HG03097 (cell line): Measurements from ENCODE around the gene SRGAP1.

Source experiments
- ATAC-seq: cut with Tn5 transposase; IDR thresholded peaks from one replicate; pipeline ENCODE4 v1.9.1; 2021; ENCODE audit not compliant: unreplicated experiment, low FRiP score

Gene SRGAP1

DNA sequence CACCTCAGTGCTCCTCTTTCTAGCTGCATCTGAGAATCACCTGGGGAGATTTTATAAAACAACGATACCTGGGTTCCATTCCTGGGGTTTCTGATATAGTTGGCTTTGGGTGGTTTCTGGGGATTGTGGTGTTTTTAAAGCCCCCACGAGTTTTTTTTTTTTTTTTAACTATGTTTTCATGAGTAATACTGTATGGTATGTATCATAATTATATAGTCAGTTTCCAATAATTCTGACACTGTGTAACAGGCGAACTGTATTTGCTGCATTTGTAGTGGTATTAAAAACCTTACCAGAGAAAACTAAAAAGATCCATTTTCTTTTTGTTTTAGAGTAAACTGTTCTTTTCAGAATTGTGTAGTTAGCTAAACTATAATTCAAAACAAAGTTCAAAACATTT, 84.9 kb downstream of the SRGAP1 start:
- no peak for ATAC-seq

DNA sequence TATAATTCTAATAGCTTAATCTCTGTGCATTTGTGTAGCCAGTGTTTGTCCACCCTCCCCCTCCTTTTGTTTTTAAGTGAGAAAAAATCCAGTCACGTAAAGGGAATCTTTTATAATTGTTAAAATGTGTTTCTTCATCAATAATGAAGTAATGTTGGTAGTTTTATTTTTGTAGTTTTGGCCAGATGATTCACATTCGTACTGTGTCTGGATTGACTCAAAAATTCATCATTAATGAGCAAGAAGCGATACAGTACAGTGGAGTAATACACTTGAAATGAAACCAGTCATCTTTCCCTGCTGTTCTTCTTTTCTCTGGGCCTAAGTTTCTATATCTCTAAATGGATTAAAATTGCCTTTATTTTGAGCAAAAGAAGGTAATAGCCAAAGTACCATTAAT, 86.5 kb downstream of the SRGAP1 start:
- ATAC-seq, result no peak

DNA sequence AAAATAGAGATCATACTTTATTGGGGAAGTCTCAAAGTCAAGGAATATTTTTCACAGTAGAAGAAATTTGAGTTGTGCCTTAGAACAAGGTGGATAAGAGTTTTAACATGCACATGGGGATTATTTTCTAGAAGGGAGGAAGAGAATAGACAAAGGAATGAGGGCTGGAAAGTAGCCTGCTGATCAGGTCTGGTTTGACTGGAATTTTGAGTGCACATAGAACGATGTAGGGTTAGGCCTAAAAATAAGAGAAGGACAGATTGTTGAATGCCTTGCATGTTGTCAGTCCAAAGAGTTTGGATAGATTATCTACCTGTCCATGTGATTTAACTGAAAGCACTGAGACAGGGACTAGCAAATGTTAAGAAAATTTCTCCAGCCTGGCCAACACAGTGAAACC, 87.2 kb downstream of the SRGAP1 start:
- ATAC-seq, result no peak

DNA sequence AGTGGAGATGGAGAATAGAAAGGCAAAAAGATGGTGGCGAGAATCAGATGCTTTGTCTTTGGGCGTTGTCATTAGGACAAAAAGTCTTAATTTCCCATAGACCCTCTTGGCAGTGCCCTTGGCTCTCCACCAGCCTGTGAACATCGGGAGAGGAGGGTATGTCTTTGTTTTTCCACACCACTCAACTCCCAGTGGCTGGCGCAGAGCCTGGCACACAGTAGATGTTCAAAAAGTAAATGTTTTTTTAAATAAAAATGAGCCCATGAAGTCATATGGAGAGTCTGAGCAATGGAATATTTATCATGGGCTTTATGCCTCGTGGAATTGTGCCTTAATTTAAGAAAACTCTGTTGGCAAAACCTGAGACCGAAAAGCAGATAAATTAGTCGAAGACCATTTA, 90.4 kb downstream of the SRGAP1 start:
- no peak for ATAC-seq

DNA sequence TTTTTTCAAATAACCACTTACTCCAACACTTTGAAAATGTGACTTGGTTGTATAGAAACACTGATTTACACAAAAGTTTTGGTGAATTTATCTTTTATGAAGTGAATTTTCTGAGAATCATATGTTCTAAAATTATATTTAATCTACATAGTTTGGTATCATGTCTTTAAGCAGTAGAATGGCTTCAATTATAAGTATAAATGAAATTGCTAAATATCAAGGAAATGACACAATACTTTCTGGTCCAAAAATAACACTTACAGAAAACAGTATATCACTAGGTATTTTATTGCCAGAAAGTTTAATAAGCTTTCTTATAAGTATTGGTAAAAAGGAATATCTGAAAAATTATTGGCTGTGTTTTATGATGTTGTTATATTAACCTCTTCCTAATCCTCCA, 90.9 kb downstream of the SRGAP1 start:
- ATAC-seq, result no peak

DNA sequence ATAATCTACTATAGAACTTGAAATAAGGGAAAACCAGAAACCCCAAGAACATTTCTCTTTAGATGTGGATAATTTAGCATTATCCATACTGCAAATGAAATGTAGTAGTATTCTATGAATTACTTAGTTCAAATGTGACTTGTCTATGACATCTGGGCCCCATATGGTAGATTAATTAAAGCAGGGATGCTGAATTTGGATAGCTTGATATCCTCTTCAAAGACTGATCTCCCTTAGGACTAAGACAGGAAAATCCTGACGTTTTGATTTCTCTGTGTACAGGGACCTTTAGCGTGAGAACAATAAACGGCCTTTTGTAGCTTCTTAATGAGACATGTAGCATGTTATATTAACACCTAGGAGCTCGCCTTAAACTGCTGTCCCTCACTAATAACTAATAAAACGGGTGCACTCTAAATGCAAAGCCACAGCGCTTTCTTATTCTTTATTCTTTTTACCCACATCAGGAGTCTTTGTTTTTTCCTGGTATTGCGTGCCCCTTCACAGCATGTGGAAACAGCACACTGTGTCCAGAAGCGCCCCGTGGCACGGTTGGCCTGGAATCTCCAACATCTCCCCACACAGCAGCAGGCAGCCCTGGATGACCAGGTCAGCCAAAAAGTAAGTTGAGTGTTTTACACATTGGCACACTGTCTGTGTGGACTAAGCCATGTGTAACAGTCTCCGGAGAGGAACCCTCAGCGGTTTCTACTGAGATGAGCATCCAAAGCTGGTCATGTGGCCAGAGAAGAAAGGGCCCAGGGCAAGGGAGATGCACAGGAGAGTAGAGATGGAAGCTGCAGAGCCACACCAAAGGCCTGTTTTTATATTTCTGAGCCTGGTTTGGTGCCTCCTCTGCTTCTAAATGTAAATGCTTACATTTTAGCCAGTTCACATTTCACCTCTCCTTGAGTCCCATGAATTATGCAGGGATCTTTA, 93.1 kb downstream of the SRGAP1 start:
- no peak for ATAC-seq

DNA sequence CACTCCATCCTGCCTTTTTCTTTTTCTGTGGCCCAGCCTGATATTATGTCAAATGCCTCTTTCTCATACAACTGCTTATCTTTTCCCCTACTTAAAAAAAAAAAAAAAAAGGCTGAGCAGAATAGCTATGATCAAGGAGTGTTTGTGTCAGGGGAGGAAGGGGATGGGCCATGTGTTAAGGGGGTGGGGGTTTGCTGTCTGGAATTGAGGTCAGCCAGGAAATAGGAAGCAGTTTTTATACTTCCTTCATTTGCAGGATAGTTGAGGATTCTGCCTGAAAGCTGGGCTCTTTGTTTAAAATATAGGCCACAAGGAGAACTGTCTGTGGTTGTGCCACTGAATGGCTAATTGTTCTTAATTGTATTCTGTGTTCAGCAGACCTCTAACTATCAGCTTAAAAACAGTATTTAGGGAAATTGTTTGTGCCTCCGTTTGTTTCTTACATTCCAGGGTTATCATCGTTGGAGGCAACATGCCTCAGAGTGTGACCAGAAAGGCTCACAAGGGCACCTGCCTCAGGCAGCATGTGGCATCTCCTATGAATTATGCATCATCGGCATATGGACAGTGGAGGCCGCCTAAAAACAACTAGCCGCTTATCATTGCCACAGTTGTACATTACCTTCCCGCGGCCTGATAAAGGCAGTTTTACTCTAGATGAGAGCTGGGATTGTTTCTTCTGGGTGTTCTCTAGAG, 96.0 kb downstream of the SRGAP1 start:
- ATAC-seq, result no peak

DNA sequence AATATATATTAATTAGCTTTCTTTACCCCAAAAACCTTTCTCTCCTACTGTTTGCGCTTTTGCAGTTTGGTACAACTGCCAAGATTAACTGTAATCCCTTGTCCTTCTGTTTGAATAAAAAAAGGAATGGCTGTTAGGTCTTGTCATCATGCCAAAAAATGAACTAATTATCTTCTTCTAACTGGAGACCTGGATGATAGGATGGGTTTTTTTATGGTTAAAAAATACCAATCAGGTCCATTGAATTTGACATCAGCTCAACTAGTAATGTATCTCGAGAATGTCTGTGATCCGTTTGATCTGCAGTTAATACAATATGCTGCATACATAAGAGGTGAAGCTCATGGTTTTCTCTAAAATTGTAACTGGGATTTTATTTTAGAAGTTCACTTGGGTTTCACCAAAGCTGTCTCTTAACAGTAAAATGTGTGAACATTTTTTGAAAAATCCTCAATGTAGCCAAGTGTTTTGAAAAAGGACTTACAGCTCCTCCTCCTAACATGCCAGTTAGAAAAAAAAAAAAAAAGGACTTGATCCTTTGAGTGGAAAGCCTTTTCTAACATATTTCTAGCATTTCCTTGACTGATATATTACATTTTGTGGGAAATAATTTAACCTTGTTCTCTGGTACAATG, 96.8 kb downstream of the SRGAP1 start:
- no peak for ATAC-seq

DNA sequence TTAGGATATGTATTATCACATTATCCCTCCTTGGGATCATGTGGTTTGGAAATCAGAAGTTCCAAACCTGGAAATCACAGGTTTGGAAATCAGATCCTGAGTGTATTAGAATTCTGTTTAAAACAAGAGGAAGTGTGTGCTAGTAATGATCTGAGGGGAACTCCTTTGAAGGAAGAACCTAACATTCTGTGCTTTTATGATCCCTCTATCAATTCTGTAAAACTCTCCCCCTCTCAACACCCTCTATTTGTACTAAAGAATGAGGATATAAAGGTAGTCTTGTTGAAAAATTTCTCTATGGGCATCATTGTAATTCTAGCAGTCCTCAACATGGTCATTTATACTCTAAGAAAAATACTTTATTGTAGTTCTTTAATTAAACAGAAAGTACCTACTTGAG, 97.4 kb downstream of the SRGAP1 start:
- ATAC-seq, result no peak

DNA sequence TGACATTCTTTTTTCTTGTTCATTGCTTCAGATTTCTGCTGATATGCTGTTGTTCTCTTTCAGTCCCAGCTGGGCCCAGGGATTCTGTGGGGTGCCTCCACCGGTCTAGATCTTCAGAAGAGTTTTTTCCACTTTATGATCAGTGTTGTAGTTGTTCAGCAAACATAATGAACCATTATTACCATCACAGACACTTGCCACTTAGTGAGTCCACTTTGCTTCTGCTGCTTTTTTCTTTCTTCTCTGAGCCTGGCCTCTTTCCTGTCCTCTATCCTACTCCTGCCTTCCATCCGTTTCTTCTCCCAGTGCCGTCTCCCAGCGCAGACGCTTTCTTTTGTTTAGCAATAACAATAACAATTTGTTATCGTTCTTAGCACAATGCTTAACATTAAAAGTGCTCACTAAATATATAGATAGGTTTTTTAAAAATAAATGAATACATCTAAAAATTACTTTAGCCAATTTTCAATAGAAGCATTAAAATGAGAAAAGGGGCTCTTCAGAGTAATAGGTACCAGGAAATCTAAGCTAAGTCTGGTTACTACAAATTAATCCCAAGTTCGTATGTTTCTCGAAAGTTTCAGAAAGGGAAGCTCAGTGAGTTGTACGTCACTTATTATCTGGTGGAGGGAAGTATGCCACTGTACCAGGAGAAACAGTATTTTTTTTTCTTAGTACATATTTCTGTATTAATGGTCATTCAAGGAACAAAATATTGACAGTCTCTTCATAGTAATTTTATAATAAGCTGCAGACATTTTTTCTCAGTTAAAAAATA, 98.2 kb downstream of the SRGAP1 start:
- no peak for ATAC-seq

DNA sequence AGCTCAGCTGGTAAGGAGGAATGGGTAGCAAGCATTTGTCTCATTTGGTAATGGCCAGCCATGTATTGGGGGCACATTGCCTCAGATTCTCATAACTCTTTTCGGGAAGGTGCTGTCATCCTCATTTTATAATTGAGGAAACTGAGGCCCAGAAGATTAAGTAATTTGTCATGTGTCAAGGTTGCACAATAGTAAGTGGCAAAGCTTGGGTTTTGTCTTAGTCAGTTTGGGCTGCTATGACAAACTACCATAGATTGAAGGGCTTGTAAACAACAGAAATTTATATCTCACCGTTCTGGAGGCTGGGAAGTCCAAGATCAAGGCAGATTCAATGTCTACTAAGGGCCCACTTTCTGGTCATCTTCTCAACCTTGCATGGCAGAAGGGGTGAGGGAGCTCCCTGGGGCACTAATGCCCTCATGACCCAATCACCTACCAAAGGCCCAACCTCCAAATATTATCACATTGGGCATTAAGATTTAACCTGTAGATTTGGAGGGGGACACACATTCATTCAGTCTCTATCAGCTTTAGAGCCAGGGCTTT, 99.6 kb downstream of the SRGAP1 start:
- no peak for ATAC-seq

DNA sequence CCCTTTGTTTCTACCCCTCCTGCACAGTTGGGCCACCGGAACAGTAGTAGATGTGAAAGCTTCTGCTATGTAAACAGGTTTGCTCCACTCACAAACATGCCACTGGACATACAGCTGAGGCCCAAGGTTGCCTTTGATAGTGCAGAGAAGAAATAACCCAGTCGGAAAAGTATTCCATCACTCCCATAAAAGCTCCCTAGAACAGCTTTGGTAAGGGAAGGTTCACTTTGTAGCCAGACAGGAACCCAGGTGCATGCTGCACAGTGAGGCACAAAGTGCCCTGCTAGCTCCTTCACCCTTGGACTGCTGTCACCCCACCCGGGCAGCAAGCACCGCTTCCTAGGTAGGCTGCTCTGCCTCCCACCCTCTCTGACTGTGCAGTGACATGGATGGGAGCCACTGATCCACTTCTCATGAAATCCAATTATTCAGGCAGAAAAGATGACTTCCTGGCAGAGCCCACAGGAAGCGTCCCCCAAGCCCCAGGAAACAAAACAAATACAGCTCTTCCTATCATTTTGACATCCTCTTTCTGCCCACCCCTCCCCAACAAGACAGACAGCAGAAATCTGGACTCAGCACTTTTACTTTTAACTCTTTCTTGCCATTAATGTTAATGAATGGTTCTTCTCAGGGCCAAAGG, 100.2 kb downstream of the SRGAP1 start:
- no peak for ATAC-seq

DNA sequence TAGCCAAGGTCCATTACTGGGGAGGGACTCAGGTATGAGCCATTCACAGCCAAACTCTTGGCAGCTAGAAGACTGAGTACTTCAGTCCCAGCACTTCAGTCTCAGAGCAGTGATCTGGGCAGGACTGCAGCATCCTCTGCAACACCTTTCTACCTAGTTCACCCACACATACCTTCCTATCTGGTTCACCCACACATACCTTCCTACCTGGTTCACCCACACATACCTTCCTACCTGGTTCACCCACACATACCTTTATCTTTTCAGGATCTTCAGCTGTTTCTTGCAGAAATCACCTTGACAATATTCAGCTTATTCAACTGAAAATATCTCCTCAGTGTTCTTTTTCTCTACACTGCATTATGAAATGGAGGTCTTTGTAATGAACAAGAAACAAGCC, 101.3 kb downstream of the SRGAP1 start:
- no peak for ATAC-seq

DNA sequence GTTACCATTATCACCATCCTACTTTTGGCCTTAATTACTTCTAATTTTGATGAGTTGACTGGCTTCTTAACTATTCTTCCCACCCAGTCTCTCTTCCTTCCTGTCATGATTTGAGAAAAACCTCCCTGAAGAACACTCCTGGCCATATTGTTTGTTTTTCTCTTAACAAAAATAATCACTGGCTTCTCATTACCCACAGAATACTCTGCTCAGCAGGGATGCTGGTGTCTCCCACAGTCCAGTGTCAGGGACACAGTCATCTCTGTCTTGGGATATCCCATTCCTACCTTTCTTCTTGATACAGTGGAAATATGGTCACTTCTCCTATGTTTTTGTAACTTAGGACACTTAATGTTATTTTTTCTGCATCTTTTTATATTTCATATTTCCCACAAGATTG, 103.7 kb downstream of the SRGAP1 start:
- no peak for ATAC-seq

DNA sequence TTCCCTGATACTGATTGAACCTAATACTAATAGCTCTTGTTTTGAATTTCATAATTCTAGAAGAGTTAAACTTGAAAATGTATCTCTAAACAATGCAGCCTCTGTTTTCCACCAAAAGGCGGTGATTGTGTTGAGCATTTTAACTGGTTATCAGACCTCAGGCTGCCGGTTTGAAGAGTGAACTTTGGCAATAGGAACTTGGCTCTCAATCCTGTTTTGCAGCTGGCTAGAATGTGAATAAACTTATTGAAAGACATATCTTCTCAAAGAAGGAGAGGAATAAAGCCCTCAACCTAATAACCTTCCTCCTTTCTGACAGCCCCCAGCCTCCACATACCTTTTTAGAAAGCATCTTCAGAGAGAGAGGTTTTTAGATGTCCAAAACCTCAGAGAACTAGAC, 105.4 kb downstream of the SRGAP1 start:
- no peak for ATAC-seq

DNA sequence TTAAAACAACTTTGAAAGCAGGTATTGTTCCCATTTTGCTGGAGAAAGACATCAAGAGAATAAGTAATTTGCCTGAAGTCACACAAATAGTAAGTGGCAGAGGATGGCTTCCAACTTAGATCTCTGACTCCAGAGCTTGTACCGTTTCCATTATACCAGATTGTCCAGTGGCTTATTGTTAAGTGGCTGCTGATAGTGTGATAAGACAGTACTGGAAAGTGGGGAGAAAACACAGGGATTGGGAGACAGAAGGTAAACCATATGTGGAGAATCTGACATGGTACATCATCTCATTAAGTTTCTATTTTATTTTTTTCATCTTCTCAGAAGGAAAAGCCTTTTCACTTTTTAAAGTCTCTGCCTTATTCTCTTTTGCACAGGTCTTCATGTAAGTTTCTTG, 108.5 kb downstream of the SRGAP1 start:
- no peak for ATAC-seq

DNA sequence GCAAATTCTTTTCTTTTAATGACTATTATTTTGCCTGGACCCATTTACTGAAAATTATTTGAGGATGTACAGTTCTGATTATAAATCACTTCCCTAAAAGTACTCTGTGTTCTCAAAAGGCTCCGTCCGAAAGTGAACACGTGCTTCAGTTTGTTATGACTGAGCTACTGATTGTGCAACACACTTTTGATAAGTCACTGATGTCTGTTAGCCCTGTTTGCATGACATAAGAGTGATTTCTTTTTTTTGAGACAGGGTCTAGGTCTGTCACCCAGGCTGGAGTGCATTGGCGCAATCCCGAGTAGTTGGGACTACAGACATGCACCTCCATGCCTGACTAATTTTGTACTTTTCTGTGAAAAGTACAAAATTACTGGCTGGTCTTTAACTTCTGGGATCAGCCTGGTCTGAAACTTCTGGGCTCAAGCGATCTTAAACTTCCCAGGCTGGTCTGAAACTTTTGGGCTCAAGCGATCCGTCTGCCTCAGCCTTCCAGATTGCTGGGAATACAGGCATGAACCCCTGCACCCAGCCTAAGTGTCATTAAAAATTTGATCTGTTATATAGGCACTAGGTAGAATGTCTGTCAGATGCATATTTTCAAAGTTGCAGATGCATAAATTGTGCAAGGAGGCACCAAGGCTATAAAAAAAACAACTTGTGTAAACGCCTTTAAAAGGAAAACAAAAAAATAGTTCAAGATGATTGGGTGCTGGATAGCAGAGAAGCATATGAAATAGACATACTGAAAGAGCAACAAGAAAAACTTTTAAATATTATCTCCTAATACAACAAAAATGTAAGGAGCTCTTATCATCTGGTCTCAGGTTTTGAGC, 111.5 kb downstream of the SRGAP1 start:
- ATAC-seq, result no peak

DNA sequence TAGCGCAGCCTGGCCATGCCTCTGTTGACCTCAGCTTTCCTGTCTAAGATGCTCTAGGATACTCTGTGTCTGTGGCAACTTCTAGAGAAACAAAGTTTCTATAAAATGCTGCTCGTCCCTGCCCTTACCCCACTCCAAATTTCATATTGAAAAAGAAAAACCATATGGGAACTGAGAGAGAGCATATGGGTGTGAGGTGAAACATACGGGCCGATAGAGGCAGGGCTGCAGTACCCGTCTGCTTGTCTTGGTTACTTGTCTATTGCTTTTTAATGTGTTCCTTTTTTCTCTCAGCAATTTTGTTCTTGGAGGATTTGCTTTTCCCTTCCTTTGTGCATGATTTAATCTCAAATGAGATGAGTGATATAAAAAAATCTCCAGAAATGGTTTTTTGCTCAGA, 113.0 kb downstream of the SRGAP1 start:
- no peak for ATAC-seq

DNA sequence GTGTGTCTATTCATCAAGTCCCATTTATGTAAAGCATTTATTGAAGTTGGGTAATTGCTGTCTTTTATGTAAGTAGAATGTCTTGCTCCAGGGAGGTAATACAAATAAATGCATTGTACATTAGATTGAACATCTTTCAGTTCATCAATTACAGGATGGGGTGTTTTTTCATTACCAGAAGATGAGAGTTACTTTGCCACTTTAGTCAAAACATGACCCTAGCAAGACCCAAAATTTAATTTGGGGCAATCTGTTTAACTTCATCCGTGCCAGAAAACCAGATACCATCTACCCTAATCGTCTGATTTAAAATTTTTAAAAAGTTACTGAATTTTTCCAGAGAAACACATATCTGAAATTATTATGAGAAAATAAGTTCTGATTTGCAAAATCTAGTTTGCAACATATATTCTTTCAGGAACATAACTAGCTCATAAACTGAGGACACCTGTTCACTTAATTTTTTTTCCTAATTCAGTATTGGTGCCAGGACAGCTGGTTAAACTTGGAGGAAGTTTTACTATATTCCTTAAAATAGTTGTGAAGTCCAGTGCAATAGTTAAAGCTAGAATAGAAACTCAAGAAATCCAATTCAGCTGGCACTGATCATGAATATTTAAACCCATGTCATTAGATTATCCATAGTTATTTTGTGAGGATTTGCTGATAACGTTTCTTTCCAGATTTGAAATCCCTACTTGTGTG, 114.5 kb downstream of the SRGAP1 start:
- no peak for ATAC-seq
